ENCODE data around the gene CALHM3.

GRCh38 chr10:103506061-103506460 lies 27.0 kb upstream of the CALHM3 start:
- TF ChIP-seq CTCF (IDR thresholded peaks at IDR 0.05) (no peak), POLR2A (IDR thresholded peaks at IDR 0.05) (no peak)
